Iris pigment epithelial cell (primary cell): ENCODE results near the gene POPDC3.

Experiments used
- DNase-seq: peaks from one replicate; pipeline ENCODE4 v3.0.0-alpha.2; 2011; ENCODE audit warnings: low read depth

Gene POPDC3

GRCh38 chr6:105138141-105138540 is 41.7 kb downstream of the POPDC3 start:
- DNase-seq, result no peak

DNA sequence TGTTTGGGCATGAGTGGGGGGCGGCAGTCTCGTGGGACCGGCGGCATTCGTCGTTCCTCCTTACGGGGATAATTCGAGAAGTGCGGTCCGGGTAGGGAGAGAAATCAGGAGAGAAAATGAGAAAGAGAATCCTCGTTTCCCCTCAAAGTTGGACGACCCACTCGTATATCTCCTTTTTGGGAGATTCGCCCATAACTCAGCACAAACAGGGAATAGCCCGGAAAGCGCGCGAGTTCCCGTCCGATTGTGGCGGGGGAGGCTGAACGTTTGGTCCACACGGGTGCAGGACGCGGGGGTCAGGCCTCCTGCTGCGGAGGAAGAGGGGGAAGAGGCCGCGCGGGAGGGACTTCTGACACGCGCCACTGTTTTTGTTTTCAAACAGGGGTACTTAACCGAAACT is 42.4 kb downstream of the POPDC3 start:
- DNase-seq, result peak; percentile 7

GRCh38 chr6:105136431-105137350 is 43.1 kb downstream of the POPDC3 start:
- DNase-seq, result peak; percentile 47

GRCh38 chr6:105135907-105136430 is 43.8 kb downstream of the POPDC3 start:
- DNase-seq, result peak; percentile 22

GRCh38 chr6:105135056-105135455 is 44.8 kb downstream of the POPDC3 start:
- peak; percentile 6 for DNase-seq

DNA sequence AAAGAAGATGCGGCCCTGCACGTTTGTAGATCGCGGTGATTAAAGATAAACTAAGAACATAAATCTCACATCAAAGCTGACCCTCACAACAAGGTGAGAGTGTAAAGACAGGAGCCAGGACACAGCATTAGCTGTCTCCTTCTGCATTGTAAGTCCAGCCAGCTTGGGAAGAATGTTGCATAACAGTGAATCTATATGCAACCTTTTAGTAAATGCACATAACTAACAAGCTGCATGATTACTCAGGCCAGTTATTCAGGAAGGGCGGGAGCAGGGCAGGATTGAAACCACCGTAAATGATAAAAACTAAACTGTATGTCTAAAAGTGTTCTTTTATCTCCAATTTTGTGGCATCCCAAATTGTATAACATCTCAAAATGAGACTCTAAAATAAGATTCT is 57.1 kb downstream of the POPDC3 start:
- DNase-seq, result peak; percentile 13

GRCh38 chr6:105121981-105122380 is 57.8 kb downstream of the POPDC3 start:
- peak; percentile 5 for DNase-seq

DNA sequence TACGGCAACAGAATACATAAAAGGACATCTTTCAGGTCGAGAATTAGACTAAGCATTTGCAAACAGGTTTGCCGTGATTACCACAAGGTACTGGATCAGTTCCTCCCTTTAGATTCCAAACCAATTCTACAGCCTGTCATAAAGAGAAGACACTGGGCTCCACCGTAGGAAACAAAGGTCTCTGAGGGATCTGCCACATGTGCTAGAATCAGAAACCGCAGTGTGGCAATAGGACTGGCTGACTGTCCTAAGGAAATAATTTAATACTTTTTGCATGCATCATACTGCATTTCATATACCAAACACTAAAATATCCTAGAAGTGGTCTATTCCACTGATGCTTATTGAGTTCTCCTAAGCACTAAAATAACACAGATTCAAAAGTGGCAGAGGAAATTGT is 59.2 kb downstream of the POPDC3 start:
- peak; percentile 68 for DNase-seq

DNA sequence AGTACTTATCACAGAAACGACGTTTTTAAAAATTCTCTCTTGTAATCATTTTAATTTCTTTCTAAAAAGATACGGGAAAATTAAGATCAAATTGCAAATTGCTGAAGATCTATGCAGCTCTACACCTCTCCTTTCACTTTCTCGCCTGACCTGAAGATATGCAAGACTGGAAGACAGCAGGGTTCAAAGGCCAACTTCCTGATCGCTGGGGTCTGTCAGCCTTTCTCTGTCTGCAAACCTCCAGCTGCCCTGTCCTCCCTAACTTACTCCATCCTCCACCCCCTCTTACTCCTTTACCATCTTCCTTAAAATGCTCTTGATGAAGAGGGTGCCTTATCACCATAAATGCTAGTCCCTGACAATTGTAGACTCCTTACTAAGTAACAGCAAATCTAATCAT is 63.7 kb downstream of the POPDC3 start:
- no peak for DNase-seq

- no peak for DNase-seq
Measured at GRCh38 chr6:105113422-105113821, 66.4 kb downstream of the POPDC3 start.

DNA sequence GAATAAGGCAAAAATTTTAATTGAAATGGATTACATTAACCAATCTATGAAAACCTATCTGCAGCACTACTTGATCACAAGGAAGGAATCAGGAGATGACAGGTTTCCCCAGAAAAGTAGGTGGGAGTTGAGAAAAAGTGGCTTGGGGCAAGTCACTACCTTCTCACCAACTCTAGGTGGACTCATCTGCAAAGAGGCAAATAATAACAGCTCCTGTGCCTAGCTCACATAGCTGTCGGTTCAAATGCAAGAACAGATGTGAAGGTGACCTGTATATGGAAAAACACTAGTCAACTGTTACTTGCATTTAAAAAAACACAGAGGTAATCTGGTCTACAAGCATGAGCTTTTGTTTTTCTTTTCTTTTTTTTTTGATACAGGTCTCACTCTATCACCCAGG is 67.2 kb downstream of the POPDC3 start:
- DNase-seq, result no peak

- DNase-seq, result no peak
Measured at GRCh38 chr6:105111871-105112270, 67.9 kb downstream of the POPDC3 start.

- DNase-seq, result no peak
Measured at GRCh38 chr6:105111105-105111504, 68.7 kb downstream of the POPDC3 start.

DNA sequence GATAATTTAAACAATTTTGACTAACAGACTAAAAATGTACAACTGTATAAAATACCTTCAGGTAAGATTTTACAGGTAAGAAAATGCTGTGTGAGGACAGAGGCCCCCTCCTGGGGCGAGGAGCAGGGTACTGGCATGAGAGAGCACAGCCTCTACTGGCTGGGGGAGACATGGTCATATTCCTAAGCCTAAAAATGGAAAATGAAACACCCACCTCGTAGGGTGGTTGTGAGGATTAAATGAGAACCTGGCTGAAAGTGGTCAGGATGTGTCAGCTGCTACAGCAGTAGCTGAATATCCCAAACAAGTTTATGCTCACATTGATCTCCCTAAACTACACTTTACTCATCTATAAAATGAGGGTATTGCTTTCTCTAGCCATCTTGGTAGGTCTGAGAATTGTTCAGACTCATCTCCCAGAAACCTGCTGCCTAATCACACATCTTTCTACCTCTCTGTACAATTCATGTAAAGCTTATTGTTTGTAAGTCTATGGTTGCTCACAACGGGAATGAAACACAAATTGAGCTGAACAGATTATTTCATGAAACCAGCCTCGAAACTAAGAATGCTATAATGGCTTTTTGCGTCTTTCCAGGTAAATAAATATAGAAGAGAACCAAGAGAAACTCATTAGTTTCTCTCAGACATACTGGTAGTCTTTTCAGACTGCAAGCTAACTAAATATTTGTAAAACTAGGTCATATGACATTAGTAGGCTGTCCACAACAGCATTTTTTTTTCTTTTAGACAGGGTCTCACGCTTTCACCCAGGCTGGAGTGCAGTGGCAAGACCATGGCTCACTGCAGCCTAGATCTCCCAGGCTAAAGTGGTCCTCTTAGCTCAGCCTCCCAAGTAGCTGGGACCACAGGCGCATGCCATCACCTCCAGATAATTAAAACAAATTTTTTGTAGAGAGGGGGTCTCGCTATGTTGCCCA is 69.6 kb downstream of the POPDC3 start:
- no peak for DNase-seq

- DNase-seq, result no peak
Measured at GRCh38 chr6:105108631-105109262, 71.1 kb downstream of the POPDC3 start.
